Skeletal muscle tissue (tissue), 4 donors: ENCODE data around the gene ANKRD22. TPM values are rescaled to one million over a fixed set of nuclear protein-coding genes. Genes with fewer than 3 reads are reported as not detected.
"Not testable (repeated sequence)": the region's sequence is repeated elsewhere in the genome, so short reads cannot be mapped to it uniquely, and the experiment has no call there.

Experiments
- H3K27ac ChIP-seq: one replicate; pipeline ENCODE4 v1.7.0; 2013; ENCODE audit warnings: mild to moderate bottlenecking, low read depth, low read length, inconsistent platforms
- H3K27me3 ChIP-seq, 3 donors: one replicate each; pipeline ENCODE4 v1.7.0; 2013; ENCODE audit warnings: low read length in 3 of 3; ENCODE audit not compliant: control insufficient read depth in 3 of 3, insufficient read depth in 3 of 3
- H3K36me3 ChIP-seq, 3 donors: one replicate each; pipeline ENCODE4 v1.7.0; 2013; ENCODE audit warnings: low read length in 3 of 3; ENCODE audit not compliant: control insufficient read depth in 3 of 3, insufficient read depth in 3 of 3
- H3K4me1 ChIP-seq, 3 donors: one replicate each; pipeline ENCODE4 v1.7.0; 2013; ENCODE audit warnings: low read length in 3 of 3, mild to moderate bottlenecking in 3 of 3; ENCODE audit not compliant: control insufficient read depth in 3 of 3, insufficient read depth in 3 of 3
- H3K4me3 ChIP-seq, 3 donors: one replicate each; pipeline ENCODE4 v1.7.0; 2013; ENCODE audit warnings: low read length in 3 of 3
- H3K9ac ChIP-seq, 3 donors: one replicate each; pipeline ENCODE4 v1.7.0; 2013; ENCODE audit warnings: low read length in 3 of 3, mild to moderate bottlenecking in 3 of 3, moderate library complexity in 2 of 3, low read depth in 1 of 3
- H3K9me3 ChIP-seq, 3 donors: one replicate each; pipeline ENCODE4 v1.7.0; 2013; ENCODE audit warnings: low read length in 3 of 3; ENCODE audit not compliant: control insufficient read depth in 3 of 3
- total RNA-seq: library from RNA; depleted of rRNA; stranded (reverse); fragments of >200 nt; gene quantifications from one replicate; pipeline ENCODE4 v1.2.3, GENCODE V29; 2014
- donor health status: Osteomylitis.

Gene ANKRD22
- total RNA-seq, 1 donor from 2014 or later: not detected

DNA sequence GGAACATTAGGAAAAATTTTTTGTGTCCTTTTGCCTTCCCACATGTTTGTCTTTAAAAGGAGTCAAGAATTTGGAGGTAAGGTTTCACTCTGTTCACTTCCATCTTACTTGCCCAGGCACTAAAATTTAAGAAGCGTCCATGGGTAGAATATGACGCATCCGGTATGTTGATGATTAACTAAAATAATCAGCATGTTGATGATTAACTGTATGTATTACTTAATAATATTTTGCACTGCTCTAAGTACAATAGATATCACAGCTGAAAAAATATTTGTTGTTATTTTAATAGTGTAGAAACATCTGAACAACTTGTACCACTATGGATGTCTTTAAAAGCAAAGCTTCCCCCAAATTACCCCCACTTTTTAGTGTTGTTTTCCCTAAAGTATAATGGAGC, 11.5 kb downstream of the ANKRD22 start:
- H3K9ac ChIP-seq: no peak overlapping the region
- H3K4me3 ChIP-seq: no peak overlapping the region
- no peaks in the 10 kb centered on the region for H3K36me3 ChIP-seq
- H3K4me1 ChIP-seq: no peaks in the 10 kb centered on the region
- H3K27ac ChIP-seq: no peak overlapping the region
- no peaks in the 10 kb centered on the region for H3K9me3 ChIP-seq
- H3K27me3 ChIP-seq: peaks cover 0 to 2% (median 0%) of the 10 kb centered on the region in 3 donors

DNA sequence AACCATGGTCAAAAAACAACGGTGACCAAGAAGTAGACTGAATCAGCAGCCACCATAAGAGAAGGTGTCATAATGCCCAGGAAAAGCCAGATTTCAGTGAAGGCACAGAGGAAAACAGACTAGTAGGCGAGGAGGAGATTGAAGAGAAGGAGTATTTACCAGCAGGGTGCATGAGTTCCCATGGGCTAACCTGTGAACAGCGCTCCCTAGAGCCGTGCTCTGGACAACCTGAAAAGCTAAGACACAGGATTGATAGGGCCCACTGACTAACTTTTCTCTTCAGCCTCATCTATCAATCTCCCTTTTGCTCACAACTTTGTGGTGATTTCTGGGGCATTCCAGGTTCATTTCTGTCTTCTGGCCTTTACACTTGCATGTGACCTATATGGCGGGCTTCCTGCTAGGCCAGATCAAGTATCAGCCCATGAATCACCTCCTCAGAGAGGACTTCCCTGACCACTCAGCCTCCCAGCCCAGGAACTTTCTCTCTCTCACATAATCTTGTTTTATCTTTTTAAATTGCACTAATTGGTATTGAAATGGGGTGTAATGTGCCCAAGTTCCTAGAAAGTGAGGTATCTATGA, 12.8 kb downstream of the ANKRD22 start:
- Histone ChIP-seq H3K27ac (no peak overlapping the region), H3K36me3 (no peaks in the 10 kb centered on the region), H3K4me1 (no peaks in the 10 kb centered on the region), H3K27me3 (no peaks in the 10 kb centered on the region), H3K9ac (no peak overlapping the region), H3K4me3 (no peak overlapping the region), H3K9me3 (no peaks in the 10 kb centered on the region)

DNA sequence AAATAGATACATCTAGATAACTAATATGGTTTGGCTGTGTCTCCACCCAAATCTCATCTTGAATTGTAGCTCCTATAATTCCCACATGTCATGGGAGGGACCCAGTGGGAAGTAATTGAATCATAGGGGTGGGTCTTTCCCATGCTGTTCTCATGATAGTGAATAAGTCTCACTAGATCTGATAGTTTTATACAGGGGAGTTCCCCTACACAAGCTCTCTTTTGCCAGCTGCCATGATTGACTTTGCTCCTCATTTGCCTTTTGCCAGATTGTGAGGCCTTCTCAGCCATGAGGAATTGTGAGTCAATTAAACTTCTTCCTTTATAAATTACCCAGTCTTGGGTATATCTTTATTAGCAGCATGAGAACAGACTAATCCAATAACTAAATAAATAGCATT, 14.0 kb downstream of the ANKRD22 start:
- H3K4me3 ChIP-seq, H3K9me3 ChIP-seq, H3K36me3 ChIP-seq, H3K27ac ChIP-seq, H3K9ac ChIP-seq, H3K27me3 ChIP-seq, H3K4me1 ChIP-seq: not testable (repeated sequence)

- Histone ChIP-seq H3K36me3 (no peaks in the 10 kb centered on the region), H3K9ac (no peak overlapping the region), H3K9me3 (no peaks in the 10 kb centered on the region), H3K27ac (no peak overlapping the region), H3K27me3 (no peaks in the 10 kb centered on the region), H3K4me1 (no peaks in the 10 kb centered on the region), H3K4me3 (no peak overlapping the region)
These were observed 15.8 kb downstream of the ANKRD22 start for GRCh38 chr10:88835910-88836221.

DNA sequence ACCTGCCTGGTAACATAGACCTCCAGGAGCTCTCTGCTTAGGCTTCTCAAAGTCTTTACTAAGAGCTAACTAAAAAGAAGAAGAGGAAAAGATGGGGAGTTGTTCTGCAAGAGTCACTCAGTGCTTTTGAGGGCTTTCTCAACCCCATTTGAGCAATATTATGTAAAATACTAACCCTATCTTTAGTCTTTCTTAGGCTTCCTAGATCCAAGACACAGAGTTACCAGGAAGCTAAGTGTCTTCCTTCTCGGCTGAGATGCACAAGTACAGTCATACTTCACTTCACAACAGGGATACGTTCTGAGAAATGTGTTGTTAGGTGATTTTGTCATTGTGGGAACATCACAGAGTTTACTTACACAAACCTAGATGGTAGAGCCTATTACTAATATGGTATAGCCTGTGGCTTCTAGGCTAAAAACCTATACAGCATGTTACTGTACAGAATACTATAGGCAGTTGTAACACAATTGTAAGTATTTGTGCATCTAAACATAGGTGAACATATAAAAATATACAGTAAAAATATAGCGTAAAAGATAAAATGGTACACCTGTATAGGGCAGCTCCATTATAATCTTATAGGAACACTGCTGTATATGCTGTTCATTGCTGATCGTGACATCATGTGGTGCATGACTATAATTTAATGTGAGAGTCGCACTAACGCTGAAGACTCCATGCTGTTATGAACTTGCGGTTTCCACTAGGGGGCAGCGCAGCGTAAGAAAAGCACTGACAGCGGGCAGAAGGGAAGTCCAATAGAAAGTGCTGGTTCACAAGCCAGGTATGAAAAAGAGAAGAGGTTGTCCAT, 16.3 kb downstream of the ANKRD22 start:
- no peaks in the 10 kb centered on the region for H3K9me3 ChIP-seq
- no peaks in the 10 kb centered on the region for H3K36me3 ChIP-seq
- H3K27ac ChIP-seq: no peak overlapping the region
- H3K9ac ChIP-seq: no peak overlapping the region
- H3K27me3 ChIP-seq: no peaks in the 10 kb centered on the region
- no peaks in the 10 kb centered on the region for H3K4me1 ChIP-seq
- H3K4me3 ChIP-seq: no peak overlapping the region

DNA sequence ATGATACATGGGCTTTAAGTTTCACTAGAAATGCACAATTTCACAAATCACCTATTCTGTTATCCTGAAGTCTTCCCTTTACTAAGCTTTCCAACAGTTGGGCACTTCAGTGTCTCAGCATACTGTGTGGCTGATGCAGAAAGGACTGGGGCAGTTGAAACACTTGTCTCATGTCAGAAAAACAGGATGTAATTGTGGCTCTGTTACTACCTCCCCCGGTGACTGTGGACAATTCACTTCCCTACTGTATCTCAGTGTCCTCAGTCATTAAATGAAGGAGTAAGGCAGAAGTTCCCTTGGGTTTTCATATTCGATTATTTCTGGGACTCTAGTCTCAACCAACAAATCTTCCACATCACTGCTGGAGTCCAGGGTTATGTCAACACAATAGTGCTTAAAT, 17.9 kb downstream of the ANKRD22 start:
- no peaks in the 10 kb centered on the region for H3K36me3 ChIP-seq
- H3K4me3 ChIP-seq: no peak overlapping the region
- no peaks in the 10 kb centered on the region for H3K4me1 ChIP-seq
- no peak overlapping the region for H3K9ac ChIP-seq
- H3K27ac ChIP-seq: no peak overlapping the region
- no peaks in the 10 kb centered on the region for H3K27me3 ChIP-seq
- no peaks in the 10 kb centered on the region for H3K9me3 ChIP-seq

GRCh38 chr10:88833156-88833555, 18.5 kb downstream of the ANKRD22 start:
- H3K36me3 ChIP-seq: no peaks in the 10 kb centered on the region
- no peak overlapping the region for H3K27ac ChIP-seq
- H3K9me3 ChIP-seq: no peaks in the 10 kb centered on the region
- no peak overlapping the region for H3K9ac ChIP-seq
- H3K4me1 ChIP-seq: no peaks in the 10 kb centered on the region
- H3K27me3 ChIP-seq: no peaks in the 10 kb centered on the region
- no peak overlapping the region for H3K4me3 ChIP-seq

DNA sequence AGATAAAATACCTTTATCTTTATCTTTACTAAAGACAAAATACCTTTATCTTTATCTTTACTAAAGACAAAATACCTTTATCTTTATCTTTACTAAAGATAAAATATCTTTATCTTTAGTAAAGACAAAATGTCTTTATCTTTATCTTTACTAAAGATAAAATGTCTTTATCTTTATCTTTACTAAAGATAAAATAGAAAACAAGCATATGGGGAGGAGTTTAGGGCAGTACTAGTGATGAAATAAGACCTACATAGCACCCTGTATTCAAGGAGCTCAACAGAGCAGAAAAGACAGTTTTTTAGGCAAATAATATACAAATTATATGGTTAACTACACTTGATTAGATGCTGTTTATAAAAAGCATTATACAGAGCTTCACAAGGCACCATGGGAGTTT, 19.3 kb downstream of the ANKRD22 start:
- Histone ChIP-seq H3K9me3 (no peaks in the 10 kb centered on the region), H3K4me1 (no peaks in the 10 kb centered on the region), H3K27ac (no peak overlapping the region), H3K36me3 (no peaks in the 10 kb centered on the region), H3K4me3 (no peak overlapping the region), H3K9ac (no peak overlapping the region), H3K27me3 (no peaks in the 10 kb centered on the region)

DNA sequence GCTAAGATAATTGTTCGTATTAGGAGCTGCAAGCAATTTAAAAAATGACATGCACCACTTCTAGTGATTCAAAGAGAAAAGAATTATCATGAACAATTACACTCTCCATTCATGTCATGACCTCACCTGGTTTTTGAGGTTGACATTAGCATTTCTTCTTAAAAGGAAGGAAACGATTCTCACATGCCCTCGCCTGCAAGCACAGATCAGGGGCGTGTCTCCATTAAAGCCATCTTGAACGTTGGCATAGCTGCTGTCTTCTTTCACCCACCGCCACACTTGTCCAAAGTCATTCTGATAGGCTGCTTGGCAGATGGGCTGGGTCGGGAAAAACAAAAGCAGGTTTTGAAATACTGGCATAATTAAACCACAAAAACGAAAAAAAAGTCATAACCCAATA, 19.9 kb downstream of the ANKRD22 start:
- H3K4me3 ChIP-seq: no peak overlapping the region
- H3K27me3 ChIP-seq: no peaks in the 10 kb centered on the region
- no peaks in the 10 kb centered on the region for H3K36me3 ChIP-seq
- no peak overlapping the region for H3K9ac ChIP-seq
- no peak overlapping the region for H3K27ac ChIP-seq
- H3K9me3 ChIP-seq: no peaks in the 10 kb centered on the region
- H3K4me1 ChIP-seq: no peaks in the 10 kb centered on the region

- Histone ChIP-seq H3K27me3 (no peaks in the 10 kb centered on the region), H3K36me3 (no peaks in the 10 kb centered on the region), H3K9me3 (no peaks in the 10 kb centered on the region), H3K27ac (no peak overlapping the region), H3K9ac (no peak overlapping the region), H3K4me3 (no peak overlapping the region), H3K4me1 (no peaks in the 10 kb centered on the region)
These were observed 20.9 kb downstream of the ANKRD22 start for GRCh38 chr10:88830643-88831268.
